ENCODE measurements around the gene NHLRC1. TPM values are rescaled to one million over a fixed set of nuclear protein-coding genes. Genes with fewer than 3 reads are reported as not detected.

Gene NHLRC1
- total RNA-seq, 1 donor, result 3.0 TPM

DNA sequence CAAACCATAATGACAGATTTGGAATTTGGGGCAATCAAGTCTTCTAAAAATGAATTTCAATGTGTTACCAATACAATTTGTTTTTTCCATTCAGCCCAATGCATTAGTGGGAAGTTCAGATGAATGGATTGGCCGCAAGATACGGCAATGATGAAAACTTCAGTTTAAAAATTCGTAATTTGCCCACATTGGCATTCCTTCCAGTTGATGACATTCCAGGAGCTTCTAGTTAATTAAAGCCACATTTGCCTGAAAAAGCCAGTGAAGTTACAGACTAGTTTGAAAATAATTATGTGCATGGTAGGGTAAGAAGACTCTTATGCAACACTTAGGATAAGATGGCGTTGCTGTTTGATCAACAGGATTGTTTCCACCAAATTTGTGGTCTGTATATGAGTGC, 46.2 kb downstream of the NHLRC1 start:
- H3K4me3 ChIP-seq (ENCODE audit: low read depth, low read length), result no peak overlapping the region
- DNase-seq (ENCODE audit: low read depth), result no peak
- TF ChIP-seq, protein P1, sequence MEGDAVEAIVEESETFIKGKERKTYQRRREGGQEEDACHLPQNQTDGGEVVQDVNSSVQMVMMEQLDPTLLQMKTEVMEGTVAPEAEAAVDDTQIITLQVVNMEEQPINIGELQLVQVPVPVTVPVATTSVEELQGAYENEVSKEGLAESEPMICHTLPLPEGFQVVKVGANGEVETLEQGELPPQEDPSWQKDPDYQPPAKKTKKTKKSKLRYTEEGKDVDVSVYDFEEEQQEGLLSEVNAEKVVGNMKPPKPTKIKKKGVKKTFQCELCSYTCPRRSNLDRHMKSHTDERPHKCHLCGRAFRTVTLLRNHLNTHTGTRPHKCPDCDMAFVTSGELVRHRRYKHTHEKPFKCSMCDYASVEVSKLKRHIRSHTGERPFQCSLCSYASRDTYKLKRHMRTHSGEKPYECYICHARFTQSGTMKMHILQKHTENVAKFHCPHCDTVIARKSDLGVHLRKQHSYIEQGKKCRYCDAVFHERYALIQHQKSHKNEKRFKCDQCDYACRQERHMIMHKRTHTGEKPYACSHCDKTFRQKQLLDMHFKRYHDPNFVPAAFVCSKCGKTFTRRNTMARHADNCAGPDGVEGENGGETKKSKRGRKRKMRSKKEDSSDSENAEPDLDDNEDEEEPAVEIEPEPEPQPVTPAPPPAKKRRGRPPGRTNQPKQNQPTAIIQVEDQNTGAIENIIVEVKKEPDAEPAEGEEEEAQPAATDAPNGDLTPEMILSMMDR (IDR thresholded peaks at IDR 0.05; ENCODE audit: insufficient read depth, low read length), result no peak

DNA sequence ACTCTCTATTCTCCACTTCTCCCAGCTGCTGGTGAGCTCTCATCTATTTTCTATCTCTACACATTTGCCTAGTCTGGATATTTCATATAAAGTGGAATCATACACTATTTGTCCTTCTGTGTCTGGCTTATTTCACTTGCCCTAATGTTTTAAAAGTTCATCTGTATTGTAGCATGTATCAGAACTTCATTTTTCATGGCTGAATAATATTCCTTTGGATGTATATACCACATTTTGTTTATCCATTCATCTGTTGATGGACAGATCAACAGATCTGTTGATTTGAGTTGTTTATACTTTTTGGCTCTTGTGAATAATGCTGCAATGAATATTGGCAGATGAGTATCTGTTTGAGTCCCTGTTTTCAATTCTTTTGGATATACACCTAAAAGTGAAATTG, 49.6 kb downstream of the NHLRC1 start:
- TF ChIP-seq, protein P1 (IDR thresholded peaks at IDR 0.05; ENCODE audit: insufficient read depth, low read length), result no peak
- no peak overlapping the region for H3K4me3 ChIP-seq (ENCODE audit: low read depth, low read length)
- DNase-seq (ENCODE audit: low read depth), result no peak

DNA sequence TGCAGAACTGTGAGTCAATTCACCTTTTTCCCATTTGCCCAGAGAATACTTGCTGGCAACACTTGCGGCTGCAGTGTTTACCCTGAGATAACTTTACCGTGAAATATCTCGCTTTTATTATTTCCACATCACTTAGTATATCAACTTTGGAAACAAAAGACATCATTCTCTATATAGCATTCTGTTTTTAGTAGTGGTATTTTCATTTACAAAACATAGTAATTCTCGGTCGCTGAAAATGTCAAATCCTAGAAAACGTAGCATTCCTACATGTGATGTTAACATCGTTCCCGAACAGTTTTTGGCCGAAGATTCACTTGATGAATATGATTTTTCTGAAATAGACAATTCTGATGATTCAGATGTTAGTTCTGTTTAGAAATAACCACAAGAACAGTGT, 52.0 kb downstream of the NHLRC1 start:
- TF ChIP-seq, protein P1 (IDR thresholded peaks at IDR 0.05; ENCODE audit: insufficient read depth, low read length), result no peak
- no peak for DNase-seq (ENCODE audit: low read depth)
- no peak overlapping the region for H3K4me3 ChIP-seq (ENCODE audit: low read depth, low read length)

Other genes with a start within 250 kb of the NHLRC1 start
- 53.2 and 86.8 TPM in 2 replicates for gene KIF13A, start 135.0 kb downstream of the NHLRC1 start, total RNA-seq (ENCODE audit: low replicate concordance)
- 5.2 and 22.4 TPM in 2 replicates for gene TPMT, start 32.4 kb upstream of the NHLRC1 start, total RNA-seq (ENCODE audit: low replicate concordance)
- gene KDM1B, start 32.7 kb upstream of the NHLRC1 start, total RNA-seq (ENCODE audit: low replicate concordance), result 8.8 and 25.4 TPM in 2 replicates
- gene DEK, start 141.9 kb upstream of the NHLRC1 start, total RNA-seq (ENCODE audit: low replicate concordance), result 156 and 591 TPM in 2 replicates